GM12878 (cell line): Measurements from ENCODE around the gene DPH7. TPM values are rescaled to one million over a fixed set of nuclear protein-coding genes. Genes with fewer than 3 reads are reported as not detected.

Experiments
- ASH2L ChIP-seq: fragments of 300-600, 200-600 bp; sonication (generic); IDR thresholded peaks from 2 replicates; pipeline ENCODE4 v1.6.1; 2017; ENCODE audit warnings: low read depth, mild to moderate bottlenecking, borderline replicate concordance
- ATF2 ChIP-seq: IDR thresholded peaks from 2 replicates; pipeline ENCODE4 v1.6.1; 2012; ENCODE audit warnings: low read length, inconsistent platforms
- ATF3 ChIP-seq: IDR thresholded peaks from 2 replicates; pipeline ENCODE4 v1.6.1; 2011; ENCODE audit warnings: low read depth, mild to moderate bottlenecking, low read length, moderate library complexity, borderline replicate concordance; ENCODE audit errors: extremely low read depth
- BACH1 ChIP-seq: fragments of 450-650 bp; IDR thresholded peaks from 2 replicates; pipeline ENCODE4 v1.6.1; 2017; ENCODE audit warnings: mild to moderate bottlenecking, borderline replicate concordance
- BCL3 ChIP-seq: IDR thresholded peaks from 2 replicates; pipeline ENCODE4 v1.6.1; 2011; ENCODE audit warnings: borderline replicate concordance, low read depth, mild to moderate bottlenecking, moderate library complexity, low read length; ENCODE audit not compliant: insufficient read depth, poor library complexity, severe bottlenecking
- E2F8 ChIP-seq: fragments of 450-650 bp; IDR thresholded peaks from 2 replicates; pipeline ENCODE4 v1.6.1; 2018; ENCODE audit warnings: mild to moderate bottlenecking, low read depth, moderate library complexity; ENCODE audit not compliant: partially characterized antibody
- EGR1 ChIP-seq, 2 experiments: IDR thresholded peaks; 1 replicate in 1 of 2; 2 replicates in 1 of 2; pipeline ENCODE4 v1.6.1; 2011 to 2012; ENCODE audit warnings: low read depth in 2 of 2, low read length in 2 of 2, borderline replicate concordance in 1 of 2, mild to moderate bottlenecking in 1 of 2, moderate library complexity in 1 of 2
- ETV6 ChIP-seq, 2 experiments: fragments of 450-650 bp in 1 of 2; IDR thresholded peaks in 1 of 2; conservative IDR thresholded peaks in 1 of 2; 2 replicates each; pipeline ENCODE4 v1.6.1; 2014; ENCODE audit warnings: antibody characterized with exemption in 1 of 2, borderline replicate concordance in 1 of 2, low read depth in 1 of 2, mild to moderate bottlenecking in 1 of 2, moderate library complexity in 1 of 2
- FOXK2 ChIP-seq: fragments of 450-650 bp; IDR thresholded peaks from 2 replicates; pipeline ENCODE4 v1.6.1; 2017; ENCODE audit warnings: mild to moderate bottlenecking, moderate library complexity
- NKRF ChIP-seq: fragments of 450-650 bp; conservative IDR thresholded peaks from 2 replicates; pipeline ENCODE4 v1.6.1; 2017; ENCODE audit warnings: mild to moderate bottlenecking, moderate library complexity
- NR2C2 ChIP-seq: IDR thresholded peaks from 2 replicates; pipeline ENCODE4 v1.6.1; 2011; ENCODE audit warnings: borderline replicate concordance, low read depth; ENCODE audit not compliant: control insufficient read depth, insufficient read length
- PAX8 ChIP-seq: fragments of 450-650 bp; IDR thresholded peaks from 2 replicates; pipeline ENCODE4 v1.6.1; 2017; ENCODE audit warnings: mild to moderate bottlenecking, moderate library complexity
- PML ChIP-seq: IDR thresholded peaks from 2 replicates; pipeline ENCODE4 v1.6.1; 2012; ENCODE audit warnings: low read length, inconsistent platforms
- RCOR1 ChIP-seq: conservative IDR thresholded peaks from 2 replicates; pipeline ENCODE4 v1.6.1; 2012; ENCODE audit warnings: low read depth, low read length, improper control_type of control experiment
- SRF ChIP-seq, 2 experiments: IDR thresholded peaks; 2 replicates each; pipeline ENCODE4 v1.6.1; 2011; ENCODE audit warnings: low read depth in 2 of 2, low read length in 2 of 2, mild to moderate bottlenecking in 1 of 2, moderate library complexity in 1 of 2
- TBL1XR1 ChIP-seq: IDR thresholded peaks from 2 replicates; pipeline ENCODE4 v1.6.1; 2012; ENCODE audit warnings: low read depth, low read length, improper control_type of control experiment
- ZNF217 ChIP-seq: fragments of 450-650 bp; IDR thresholded peaks from 2 replicates; pipeline ENCODE4 v1.6.1; 2017; ENCODE audit warnings: antibody characterized with exemption, mild to moderate bottlenecking
- ZNF274 ChIP-seq: IDR thresholded peaks from one replicate; pipeline ENCODE4 v1.8.0; 2011; ENCODE audit not compliant: insufficient read length, insufficient read depth
- ZNF622 ChIP-seq: fragments of 450-650 bp; IDR thresholded peaks from 2 replicates; pipeline ENCODE4 v1.6.1; 2017; ENCODE audit warnings: mild to moderate bottlenecking, inconsistent platforms
- ZZZ3 ChIP-seq: IDR thresholded peaks from 2 replicates; pipeline ENCODE4 v1.6.1; 2011; ENCODE audit warnings: low read depth; ENCODE audit not compliant: control insufficient read depth, insufficient read length
- polyA plus RNA-seq, 11 experiments: library from polyadenylated mRNA; depleted of rRNA in 4 of 11; unstranded in 6 of 11; stranded (reverse) in 5 of 11; fragments of >200 nt; fragmentation: Nextera tagmentation in 4 of 11; fragmentation: Illumina TruSeq in 1 of 11; extraction: Ambion mirVana in 4 of 11; extraction: Trizol in 1 of 11; gene quantifications; 1 replicate in 1 of 11; 2 replicates in 10 of 11; pipeline versions ENCODE4 v1.2.1 to v1.2.3, GENCODE V29; 2011 to 2016; ENCODE audit warnings: inconsistent platforms in 2 of 11, missing spikeins in 2 of 11, low read depth in 1 of 11
- total RNA-seq, 4 experiments: library from RNA; depleted of rRNA in 3 of 4; stranded (reverse); fragments of >200 nt in 3 of 4; fragmentation: Illumina TruSeq in 1 of 4; extraction: Trizol in 1 of 4; gene quantifications; 2 replicates each; pipeline versions ENCODE4 v1.2.1 to v1.2.3, GENCODE V29; 2013 to 2021

Gene DPH7
- total and polyA plus RNA-seq, 10 of the 15 experiments (the other 5 are each of a cell fraction or from before 2014, with no cell fraction given): 8.7 to 40.0 (median 28.1) TPM

- TF ChIP-seq PML (peak; percentile 68; the same call in 1 of the 2 replicates), ZZZ3 (no peak), ASH2L (no peak), SRF (IDR thresholded peaks at IDR 0.05; ENCODE audit: low read depth in 2 of 2, low read length in 2 of 2) (no peak), ZNF622 (no peak), BACH1 (0 out of 2 replicates have a peak, but pooled peaks have one; percentile 18), ATF2 (no peak; the same call in 1 of the 2 replicates), FOXK2 (no peak), PAX8 (no peak), RCOR1 (no peak), TBL1XR1 (peak; percentile 94), ZNF217 (no peak), NR2C2 (peak; percentile 89), BCL3 (peak; percentile 82), ZNF274 (no peak), E2F8 (peak; percentile 68), ETV6 (conservative IDR thresholded peaks at IDR 0.05 in 1 of 2, IDR thresholded peaks at IDR 0.05 in 1 of 2; ENCODE audit: borderline replicate concordance in 1 of 2, low read depth in 1 of 2) (no peak), NKRF (peak; percentile 89), EGR1 (IDR thresholded peaks at IDR 0.05; ENCODE audit: borderline replicate concordance in 1 of 2, low read depth in 2 of 2, low read length in 2 of 2) (peak in 1 of 2 experiments; percentile 58; a peak in 1 of 3 replicates), ATF3 (0 out of 2 replicates have a peak, but pooled peaks have one; percentile 54)
Observed at GRCh38 chr9:137618105-137619067, 39.7 kb upstream of the DPH7 start, which contains the start of gene EHMT1 (continued).
